Progenitor cell of endocrine pancreas (in vitro differentiated cells): ENCODE data around the gene PCDHGA1. TPM values are rescaled to one million over a fixed set of nuclear protein-coding genes. Genes with fewer than 3 reads are reported as not detected.

Experiments used
- DNase-seq: peaks from one replicate; pipeline ENCODE4 v3.0.0; 2021; ENCODE audit warnings: low spot score; ENCODE audit not compliant: unreplicated experiment
- H3K27ac Mint-ChIP-seq: 2 replicates; pipeline ENCODE4 v1.8.0; 2021; ENCODE audit warnings: mild to moderate bottlenecking, moderate library complexity, mixed read lengths
- H3K27me3 Mint-ChIP-seq: 2 replicates; pipeline ENCODE4 v1.8.0; 2021; ENCODE audit warnings: mixed read lengths
- H3K36me3 Mint-ChIP-seq: 2 replicates; pipeline ENCODE4 v1.8.0; 2022; ENCODE audit warnings: mixed read lengths; ENCODE audit not compliant: insufficient read depth
- H3K4me1 Mint-ChIP-seq: 2 replicates; pipeline ENCODE4 v1.8.0; 2021; ENCODE audit warnings: low read depth, mixed read lengths
- H3K4me3 Mint-ChIP-seq: 2 replicates; pipeline ENCODE4 v1.8.0; 2021; ENCODE audit warnings: low read depth, mild to moderate bottlenecking, moderate library complexity, mixed read lengths
- H3K9me3 Mint-ChIP-seq: 2 replicates; pipeline ENCODE4 v1.8.0; 2021; ENCODE audit warnings: low read depth, mixed read lengths
- CTCF ChIP-seq: fragments of 200-600 bp; sonication (generic); IDR thresholded peaks from one replicate; pipeline ENCODE4 v1.5.0; 2021; ENCODE audit warnings: antibody characterized with exemption, mild to moderate bottlenecking; ENCODE audit not compliant: unreplicated experiment
- total RNA-seq: library from RNA; stranded (reverse); gene quantifications from 2 replicates; pipeline ENCODE4 v1.2.1, GENCODE V29; 2021

PCDHGA1 gene
- total RNA-seq, 1 donor from 2014 or later = 1.3 TPM

GRCh38 chr5:141354900-141355469 lies 24.7 kb downstream of the PCDHGA1 start, which contains the start of gene PCDHGA4:
TSS of gene PCDHGA4 (plus strand) at chr5:141355021. CDS start at chr5:141355108, 87 bp downstream.
- no peak within 1 kb of the TSS for H3K27ac Mint-ChIP-seq
- no peaks in the 10 kb centered on the region for H3K27me3 Mint-ChIP-seq
- peaks cover 40% of the 10 kb centered on the region for H3K9me3 Mint-ChIP-seq
- peak; percentile 16 for TF ChIP-seq CTCF
- H3K4me1 Mint-ChIP-seq = no peaks in the 10 kb centered on the region
- DNase-seq = no peak
- H3K4me3 Mint-ChIP-seq = no peak within 1 kb of the TSS
- peaks cover 13% of the 10 kb centered on the region for H3K36me3 Mint-ChIP-seq

- H3K27ac Mint-ChIP-seq = no peak overlapping the region
- H3K4me1 Mint-ChIP-seq = no peaks in the 10 kb centered on the region
- DNase-seq = no peak
- H3K4me3 Mint-ChIP-seq = no peak overlapping the region
- peaks cover 14% of the 10 kb centered on the region for H3K36me3 Mint-ChIP-seq
- no peaks in the 10 kb centered on the region for H3K27me3 Mint-ChIP-seq
- peaks cover 42% of the 10 kb centered on the region for H3K9me3 Mint-ChIP-seq
- no peak for TF ChIP-seq CTCF
These were observed 25.3 kb downstream of the PCDHGA1 start for GRCh38 chr5:141355641-141356040.

- Mint-ChIP-seq H3K4me1 (no peaks in the 10 kb centered on the region), H3K27me3 (no peaks in the 10 kb centered on the region), H3K27ac (no peak overlapping the region), H3K9me3 (peaks cover 47% of the 10 kb centered on the region), H3K36me3 (peaks cover 19% of the 10 kb centered on the region), H3K4me3 (no peak overlapping the region)
- DNase-seq = no peak
- TF ChIP-seq CTCF = no peak
These were observed 25.8 kb downstream of the PCDHGA1 start for GRCh38 chr5:141356133-141356532.

GRCh38 chr5:141356950-141357349 lies 26.6 kb downstream of the PCDHGA1 start:
- Mint-ChIP-seq H3K27me3 (no peaks in the 10 kb centered on the region), H3K36me3 (peaks cover 21% of the 10 kb centered on the region), H3K4me1 (no peaks in the 10 kb centered on the region), H3K4me3 (no peak overlapping the region), H3K27ac (no peak overlapping the region), H3K9me3 (peaks cover 50% of the 10 kb centered on the region)
- no peak for TF ChIP-seq CTCF
- no peak for DNase-seq

- DNase-seq = no peak
- peaks cover 22% of the 10 kb centered on the region for H3K36me3 Mint-ChIP-seq
- H3K27ac Mint-ChIP-seq = no peak within 1 kb of the TSS
- H3K4me1 Mint-ChIP-seq = no peaks in the 10 kb centered on the region
- H3K4me3 Mint-ChIP-seq = no peak within 1 kb of the TSS
- H3K9me3 Mint-ChIP-seq = peaks cover 56% of the 10 kb centered on the region
- TF ChIP-seq CTCF = no peak
- H3K27me3 Mint-ChIP-seq = no peaks in the 10 kb centered on the region
These were observed 29.6 kb downstream of the PCDHGA1 start, which contains the start of gene PCDHGB2 for GRCh38 chr5:141359790-141360426. TSS of gene PCDHGB2 (plus strand) at chr5:141359994. CDS start at chr5:141360136, 142 bp downstream.
